NCI-H524 treated with DMSO at 0.1 percent for 48 hours (cell line): ENCODE measurements around the gene NENF.
"Not testable (repeated sequence)": the region's sequence is repeated elsewhere in the genome, so short reads cannot be mapped to it uniquely, and the experiment has no call there.

Experiments used
- DNase-seq: peaks from one replicate; lab custom pipeline; 2025; lab: John Stamatoyannopoulos, UW

Gene NENF

GRCh38 chr1:212432661-212433576 lies at the start of gene NENF:
TSS of gene NENF (plus strand) at chr1:212432920. CDS start at chr1:212432944, 24 bp downstream.
- DNase-seq: no peak

GRCh38 chr1:212386029-212386428 lies 46.7 kb upstream of the NENF start:
- DNase-seq: no peak

- no peak for DNase-seq
Observed at GRCh38 chr1:212388985-212389716, 43.6 kb upstream of the NENF start.

GRCh38 chr1:212395678-212396437 lies 36.9 kb upstream of the NENF start:
- DNase-seq: not testable (repeated sequence)

- no peak for DNase-seq
Observed at GRCh38 chr1:212396638-212397037, 36.1 kb upstream of the NENF start.

GRCh38 chr1:212397171-212397570 lies 35.5 kb upstream of the NENF start:
- no peak for DNase-seq

GRCh38 chr1:212401042-212401441 lies 31.7 kb upstream of the NENF start:
- no peak for DNase-seq

GRCh38 chr1:212401838-212402582 lies 30.7 kb upstream of the NENF start:
- DNase-seq: no peak

GRCh38 chr1:212402666-212403321 lies 29.9 kb upstream of the NENF start:
- DNase-seq: no peak

GRCh38 chr1:212410231-212410820 lies 22.4 kb upstream of the NENF start:
- no peak for DNase-seq

- DNase-seq: no peak
Observed at GRCh38 chr1:212412374-212412773, 20.3 kb upstream of the NENF start.

- DNase-seq: no peak
Observed at GRCh38 chr1:212413902-212414327, 18.8 kb upstream of the NENF start.

- no peak for DNase-seq
Observed at GRCh38 chr1:212414328-212415106, 18.2 kb upstream of the NENF start, which contains the start of gene PACC1. TSS of gene PACC1 (minus strand) at chr1:212414886. CDS start at chr1:212414757, 129 bp downstream.

GRCh38 chr1:212415107-212415841 lies 17.4 kb upstream of the NENF start:
- DNase-seq: no peak

GRCh38 chr1:212421165-212421564 lies 11.6 kb upstream of the NENF start:
- no peak for DNase-seq

- no peak for DNase-seq
Observed at GRCh38 chr1:212423879-212424278, 8.8 kb upstream of the NENF start.

GRCh38 chr1:212428496-212428895 lies 4.2 kb upstream of the NENF start:
- no peak for DNase-seq

- DNase-seq: no peak
Observed at GRCh38 chr1:212430416-212430815, 2.3 kb upstream of the NENF start.

- no peak for DNase-seq
Observed at GRCh38 chr1:212430955-212431394, 1.7 kb upstream of the NENF start.
